H1 (cell line): ENCODE data around the gene SPOCK1. TPM values are rescaled to one million over a fixed set of nuclear protein-coding genes. Genes with fewer than 3 reads are reported as not detected.

Experiments
- CTCF ChIA-PET: fragments of 300-600 bp; sonication (Branson Sonifier 250); formaldehyde crosslinking; loops from one replicate; lab custom pipeline; 2021; ENCODE audit not compliant: partially characterized antibody; lab: Charles Lee
- POLR2A ChIA-PET: fragments of 300-600 bp; sonication (Branson Sonifier 250); formaldehyde crosslinking; loops from one replicate; lab custom pipeline; 2021; ENCODE audit warnings: inconsistent platforms; ENCODE audit not compliant: partially characterized antibody; lab: Charles Lee
- DNase-seq, 2 experiments: peaks; one replicate each; pipeline versions ENCODE4 v3.0.0 to v3.0.0-alpha.2; 2010 to 2022; ENCODE audit warnings: low spot score in 2 of 2, low read depth in 1 of 2, mixed read lengths in 1 of 2
- FAIRE-seq: peaks from 2 replicates; lab custom pipeline; 2011; peaks lifted over from hg19 to GRCh38; lab: Jason Lieb, UNC
- H2AFZ ChIP-seq: 2 replicates; pipeline ENCODE4 v1.8.1; 2012; ENCODE audit warnings: low read length, inconsistent platforms
- H2AK5ac ChIP-seq: 2 replicates; pipeline ENCODE4 v1.6.1; 2013; ENCODE audit warnings: low read depth, low read length
- H2BK120ac ChIP-seq: replicated peaks from 2 replicates; pipeline ENCODE3; 2013; ENCODE audit warnings: low read depth, low read length, inconsistent platforms
- H2BK12ac ChIP-seq: 2 replicates; pipeline ENCODE4 v1.6.1; 2013; ENCODE audit warnings: low read depth, low read length
- H2BK15ac ChIP-seq: 2 replicates; pipeline ENCODE4 v1.6.1; 2013; ENCODE audit warnings: low read length
- H2BK20ac ChIP-seq: 2 replicates; pipeline ENCODE4 v1.6.1; 2013; ENCODE audit warnings: low read length
- H2BK5ac ChIP-seq: 2 replicates; pipeline ENCODE4 v1.6.1; 2013; ENCODE audit warnings: low read depth, low read length
- H3K14ac ChIP-seq: 2 replicates; pipeline ENCODE4 v1.6.1; 2013; ENCODE audit warnings: inconsistent platforms; ENCODE audit not compliant: insufficient read length
- H3K18ac ChIP-seq: 2 replicates; pipeline ENCODE4 v1.6.1; 2013; ENCODE audit warnings: low read length; ENCODE audit errors: extremely low read depth
- H3K23ac ChIP-seq: 2 replicates; pipeline ENCODE4 v1.6.1; 2013; ENCODE audit warnings: inconsistent platforms; ENCODE audit not compliant: insufficient read length
- H3K23me2 ChIP-seq: 2 replicates; pipeline ENCODE4 v1.6.1; 2013; ENCODE audit warnings: low read depth, low read length
- H3K27ac ChIP-seq: 2 replicates; pipeline ENCODE4 v1.6.1; 2011; ENCODE audit warnings: low read depth, low read length, inconsistent platforms
- H3K27me3 ChIP-seq, 4 experiments: replicated peaks in 1 of 4; 1 replicate in 1 of 4; 2 replicates in 3 of 4; pipeline versions ENCODE4 v1.6.1 to v1.8.1; 2011 to 2013; ENCODE audit warnings: low read length in 3 of 4, mild to moderate bottlenecking in 3 of 4, inconsistent platforms in 2 of 4, mixed read lengths in 2 of 4, moderate library complexity in 1 of 4; ENCODE audit not compliant: control insufficient read depth in 3 of 4, insufficient read depth in 3 of 4; ENCODE audit errors: extremely low read depth in 1 of 4
- H3K36me3 ChIP-seq, 4 experiments: 2 replicates each; pipeline versions ENCODE4 v1.6.1 to v1.8.1; 2011 to 2013; ENCODE audit warnings: mild to moderate bottlenecking in 4 of 4, low read length in 3 of 4, moderate library complexity in 2 of 4, control low read depth in 1 of 4, inconsistent platforms in 1 of 4; ENCODE audit not compliant: insufficient read depth in 4 of 4, control insufficient read depth in 2 of 4
- H3K4ac ChIP-seq: replicated peaks from 2 replicates; pipeline ENCODE3; 2013; ENCODE audit warnings: low read length, low read depth, mixed read lengths, inconsistent platforms; ENCODE audit not compliant: insufficient read length
- H3K4me1 ChIP-seq, 4 experiments: replicated peaks in 1 of 4; 1 replicate in 1 of 4; 2 replicates in 3 of 4; pipeline versions ENCODE4 v1.6.1 to v1.8.1; 2011 to 2013; ENCODE audit warnings: low read length in 3 of 4, inconsistent platforms in 2 of 4, mixed read lengths in 1 of 4; ENCODE audit not compliant: insufficient read depth in 4 of 4, control insufficient read depth in 3 of 4
- H3K4me2 ChIP-seq, 2 experiments: 2 replicates each; pipeline versions ENCODE4 v1.6.1 to v1.8.1; 2011 to 2013; ENCODE audit warnings: low read depth in 2 of 2, low read length in 2 of 2, control low read depth in 1 of 2, inconsistent platforms in 1 of 2, mild to moderate bottlenecking in 1 of 2; ENCODE audit not compliant: insufficient read depth in 1 of 2
- H3K4me3 ChIP-seq, 4 experiments: fragments of 200-600, 300-600 bp in 1 of 4; sonication (generic), shearing (Covaris generic), sonication (Bioruptor Twin) in 1 of 4; 2 replicates each; pipeline versions ENCODE4 v1.5.1 to v1.8.1; 2011 to 2016; ENCODE audit warnings: low read length in 4 of 4, low read depth in 3 of 4, control low read depth in 2 of 4, inconsistent platforms in 2 of 4, mild to moderate bottlenecking in 2 of 4, mixed read lengths in 1 of 4, moderate library complexity in 1 of 4; ENCODE audit not compliant: insufficient read depth in 2 of 4; ENCODE audit errors: extremely low read depth in 1 of 4
- H3K56ac ChIP-seq: replicated peaks from 2 replicates; pipeline ENCODE3; 2013; ENCODE audit warnings: low read depth, mild to moderate bottlenecking, mixed read lengths, low read length, inconsistent platforms; ENCODE audit not compliant: insufficient read length
- H3K79me1 ChIP-seq: 2 replicates; pipeline ENCODE4 v1.6.1; 2013; ENCODE audit warnings: low read depth, low read length, control low read depth
- H3K79me2 ChIP-seq, 2 experiments: 2 replicates each; pipeline versions ENCODE4 v1.6.1 to v1.8.1; 2012 to 2013; ENCODE audit warnings: low read length in 2 of 2, mild to moderate bottlenecking in 2 of 2, inconsistent platforms in 1 of 2; ENCODE audit not compliant: insufficient read depth in 2 of 2, control insufficient read depth in 1 of 2
- H3K9ac ChIP-seq, 4 experiments: replicated peaks in 1 of 4; 1 replicate in 1 of 4; 2 replicates in 3 of 4; pipeline versions ENCODE4 v1.6.1 to v1.8.1; 2011 to 2013; ENCODE audit warnings: low read depth in 3 of 4, low read length in 3 of 4, control low read depth in 2 of 4, mild to moderate bottlenecking in 2 of 4, moderate library complexity in 2 of 4, inconsistent platforms in 1 of 4; ENCODE audit errors: extremely low read depth in 1 of 4
- H3K9me3 ChIP-seq, 2 experiments: 2 replicates each; pipeline versions ENCODE4 v1.6.1 to v1.8.1; 2012 to 2013; ENCODE audit warnings: mild to moderate bottlenecking in 2 of 2, moderate library complexity in 2 of 2, control low read depth in 1 of 2, inconsistent platforms in 1 of 2, low read depth in 1 of 2, low read length in 1 of 2, mixed read lengths in 1 of 2; ENCODE audit not compliant: insufficient read depth in 2 of 2
- H4K20me1 ChIP-seq, 2 experiments: replicated peaks in 1 of 2; 2 replicates each; pipeline versions ENCODE3 to v1.8.1; 2011 to 2013; ENCODE audit warnings: inconsistent platforms in 2 of 2, low read length in 2 of 2, mild to moderate bottlenecking in 1 of 2; ENCODE audit not compliant: insufficient read depth in 2 of 2, control insufficient read depth in 1 of 2
- H4K5ac ChIP-seq: 2 replicates; pipeline ENCODE4 v1.6.1; 2013; ENCODE audit warnings: low read length, low read depth, mixed read lengths, inconsistent platforms; ENCODE audit not compliant: insufficient read length
- H4K8ac ChIP-seq: 2 replicates; pipeline ENCODE4 v1.8.0; 2013; ENCODE audit warnings: mild to moderate bottlenecking, moderate library complexity, low read length, inconsistent platforms; ENCODE audit not compliant: insufficient read depth; ENCODE audit errors: extremely low read depth
- H4K91ac ChIP-seq: replicated peaks from 2 replicates; pipeline ENCODE3; 2013; ENCODE audit warnings: low read length, mixed read lengths, inconsistent platforms; ENCODE audit not compliant: insufficient read length
- BACH1 ChIP-seq: IDR thresholded peaks from 2 replicates; pipeline ENCODE4 v1.6.1; 2012; ENCODE audit warnings: low read length, improper control_type of control experiment
- CHD1 ChIP-seq: IDR thresholded peaks from 2 replicates; pipeline ENCODE4 v1.6.1; 2012; ENCODE audit warnings: low read depth, low read length, improper control_type of control experiment
- POLR2A ChIP-seq, 2 experiments: IDR thresholded peaks; 1 replicate in 1 of 2; 2 replicates in 1 of 2; pipeline ENCODE4 v1.6.1; 2011; ENCODE audit warnings: low read depth in 2 of 2, low read length in 2 of 2, mild to moderate bottlenecking in 2 of 2; ENCODE audit errors: control extremely low read depth in 1 of 2
- RAD21 ChIP-seq, 2 experiments: IDR thresholded peaks in 1 of 2; conservative IDR thresholded peaks in 1 of 2; 2 replicates each; pipeline ENCODE4 v1.6.1; 2011; ENCODE audit warnings: low read depth in 2 of 2, low read length in 2 of 2, improper control_type of control experiment in 1 of 2, inconsistent platforms in 1 of 2, mild to moderate bottlenecking in 1 of 2, moderate library complexity in 1 of 2
- WGBS, 2 experiments: shearing (Covaris generic) in 1 of 2; methylation state at CpG; one replicate each; pipeline versions ENCODE4 v1.1.6 to v1.1.7; 2013 to 2015; ENCODE audit warnings: low lambda C conversion rate in 2 of 2, mixed read lengths in 2 of 2, inconsistent platforms in 1 of 2, low coverage in 1 of 2, missing lambda C conversion rate in 1 of 2; ENCODE audit not compliant: insufficient replicate concordance in 2 of 2, insufficient coverage in 1 of 2, insufficient read length in 1 of 2; ENCODE audit errors: extremely low coverage in 1 of 2, missing lambda C conversion rate in 1 of 2; 5-methylcytosine and 5-hydroxymethylcytosine counted together
- polyA plus RNA-seq, 7 experiments: library from polyadenylated mRNA; depleted of rRNA in 3 of 7; stranded (reverse) in 5 of 7; unstranded in 2 of 7; fragments of >200 nt in 5 of 7; fragments of 200-250 nt in 2 of 7; gene quantifications; 1 replicate in 5 of 7; 2 replicates in 1 of 7; 4 replicates in 1 of 7; pipeline versions ENCODE4 v1.2.1 to v1.2.3, GENCODE V29; 2011 to 2013; ENCODE audit warnings: missing spikeins in 2 of 7, mixed read lengths in 2 of 7
- total RNA-seq: library from RNA; stranded (reverse); fragmentation: NEBNext Ultra II Directional; extraction: Animal tissue kit (Norgen Biotek cat#: 25700); gene quantifications from 2 replicates; pipeline ENCODE4 v1.2.1, GENCODE V29; 2021
- TF ChIP-seq, protein P1 (sequence below), 3 experiments: IDR thresholded peaks; 1 replicate in 2 of 3; 2 replicates in 1 of 3; pipeline versions ENCODE4 v1.5.1 to v1.6.1; 2011; ENCODE audit warnings: low read length in 3 of 3, mild to moderate bottlenecking in 3 of 3, inconsistent platforms in 2 of 3, low read depth in 1 of 3, moderate library complexity in 1 of 3; ENCODE audit not compliant: insufficient read depth in 1 of 3; ENCODE audit errors: control extremely low read depth in 1 of 3

SPOCK1 gene
- total and polyA plus RNA-seq, 2 of the 8 experiments (the other 6 are each of a cell fraction or from before 2014, with no cell fraction given): 6.9 to 18.1 TPM

- H3K79me1 ChIP-seq: no peaks in the 10 kb centered on the region
- no peak overlapping the region for H2AK5ac ChIP-seq
- no peak overlapping the region for H4K91ac ChIP-seq
- no peak overlapping the region for H2BK5ac ChIP-seq
- 97% methylated on average over 2 of the region's 2 CpGs; no CpG with 5 or more reads in 1 of the 2 experiments for WGBS, 2 experiments
- H4K20me1 ChIP-seq: no peaks in the 10 kb centered on the region
- H3K36me3 ChIP-seq: no peaks in the 10 kb centered on the region
- no peak overlapping the region for H3K23ac ChIP-seq
- ChIA-PET POLR2A (interaction anchor here (1.0 kb wide), 1 partner anchor 11 kb away, joined by 3 read pairs; no protein-coding TSS in a partner anchor), CTCF (interaction anchor here (1.0 to 5.1 kb wide), 12 partner anchors 11 to 728 kb away, joined by 3 to 23 read pairs (median 4); no protein-coding TSS in a partner anchor)
- H4K8ac ChIP-seq: no peak overlapping the region
- H3K4me2 ChIP-seq: no peak overlapping the region
- no peak overlapping the region for H2AFZ ChIP-seq
- H2BK15ac ChIP-seq: no peak overlapping the region
- H3K18ac ChIP-seq: no peak overlapping the region
- H3K79me2 ChIP-seq: no peaks in the 10 kb centered on the region
- peaks cover 0 to 1% of the 10 kb centered on the region in 2 experiments; a peak in 2 of 4 replicates for H3K9me3 ChIP-seq
- H2BK20ac ChIP-seq: no peak overlapping the region
- FAIRE-seq: peak; percentile 88
- no peak overlapping the region for H2BK120ac ChIP-seq
- H4K5ac ChIP-seq: no peak overlapping the region
- H2BK12ac ChIP-seq: no peak overlapping the region
- no peak overlapping the region for H3K56ac ChIP-seq
- H3K4ac ChIP-seq: no peak overlapping the region
- peaks cover 2 to 17% (median 11%) of the 10 kb centered on the region in 4 experiments; a peak in 4 of 7 replicates for H3K4me1 ChIP-seq
- no peaks in the 10 kb centered on the region for H3K23me2 ChIP-seq
- no peak overlapping the region for H3K14ac ChIP-seq
- TF ChIP-seq POLR2A (IDR thresholded peaks at IDR 0.05; ENCODE audit: control extremely low read depth in 1 of 2, low read depth in 2 of 2, low read length in 2 of 2) (no peak), RAD21 (IDR thresholded peaks at IDR 0.05 in 1 of 2, conservative IDR thresholded peaks at IDR 0.05 in 1 of 2; ENCODE audit: low read depth in 2 of 2, low read length in 2 of 2) (peak; percentile 25 to 53; a peak in 3 of 4 replicates), BACH1 (no peak), CHD1 (no peak)
- TF ChIP-seq, protein P1, sequence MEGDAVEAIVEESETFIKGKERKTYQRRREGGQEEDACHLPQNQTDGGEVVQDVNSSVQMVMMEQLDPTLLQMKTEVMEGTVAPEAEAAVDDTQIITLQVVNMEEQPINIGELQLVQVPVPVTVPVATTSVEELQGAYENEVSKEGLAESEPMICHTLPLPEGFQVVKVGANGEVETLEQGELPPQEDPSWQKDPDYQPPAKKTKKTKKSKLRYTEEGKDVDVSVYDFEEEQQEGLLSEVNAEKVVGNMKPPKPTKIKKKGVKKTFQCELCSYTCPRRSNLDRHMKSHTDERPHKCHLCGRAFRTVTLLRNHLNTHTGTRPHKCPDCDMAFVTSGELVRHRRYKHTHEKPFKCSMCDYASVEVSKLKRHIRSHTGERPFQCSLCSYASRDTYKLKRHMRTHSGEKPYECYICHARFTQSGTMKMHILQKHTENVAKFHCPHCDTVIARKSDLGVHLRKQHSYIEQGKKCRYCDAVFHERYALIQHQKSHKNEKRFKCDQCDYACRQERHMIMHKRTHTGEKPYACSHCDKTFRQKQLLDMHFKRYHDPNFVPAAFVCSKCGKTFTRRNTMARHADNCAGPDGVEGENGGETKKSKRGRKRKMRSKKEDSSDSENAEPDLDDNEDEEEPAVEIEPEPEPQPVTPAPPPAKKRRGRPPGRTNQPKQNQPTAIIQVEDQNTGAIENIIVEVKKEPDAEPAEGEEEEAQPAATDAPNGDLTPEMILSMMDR (IDR thresholded peaks at IDR 0.05; ENCODE audit: control extremely low read depth in 1 of 3, insufficient read depth in 1 of 3, low read depth in 1 of 3, low read length in 3 of 3): peak; percentile 13 to 62 (median 37); a peak in 3 of 4 replicates
- no peak overlapping the region for H3K4me3 ChIP-seq
- no peaks in the 10 kb centered on the region for H3K27me3 ChIP-seq
- no peak overlapping the region for H3K27ac ChIP-seq
- no peak for DNase-seq
- no peak overlapping the region for H3K9ac ChIP-seq
Measured at GRCh38 chr5:137037848-137038247, 461.3 kb downstream of the SPOCK1 start.
